T47D (cell line): ENCODE data around the gene TMEM63A.
"Not testable (repeated sequence)": the region's sequence is repeated elsewhere in the genome, so short reads cannot be mapped to it uniquely, and the experiment has no call there.

Experiments
- DNase-seq, 2 experiments: peaks; one replicate each; pipeline versions ENCODE4 v3.0.0 to v3.0.0-alpha.2; 2011 to 2012; ENCODE audit warnings: low read depth in 1 of 2, low spot score in 1 of 2
- JUND ChIP-seq: IDR thresholded peaks from 2 replicates; pipeline ENCODE4 v1.6.1; 2012; ENCODE audit warnings: low read depth
- in situ Hi-C: cut with HindIII; loops from 2 replicates; pipeline ENCODE4 v1.10.0; 2016; ENCODE audit warnings: low sequenced_read_pairs, low pct_unique_long_range_greater_than_20kb

TMEM63A gene

GRCh38 chr1:225881959-225882693 is at the start of gene TMEM63A:
TSS of gene TMEM63A (minus strand) at chr1:225882380. CDS start at chr1:225877580, 4,800 bp downstream.
- peak; percentile 90 to 99 for DNase-seq
- in situ Hi-C loops: no loop called here
- no peak for TF ChIP-seq JUND

DNA sequence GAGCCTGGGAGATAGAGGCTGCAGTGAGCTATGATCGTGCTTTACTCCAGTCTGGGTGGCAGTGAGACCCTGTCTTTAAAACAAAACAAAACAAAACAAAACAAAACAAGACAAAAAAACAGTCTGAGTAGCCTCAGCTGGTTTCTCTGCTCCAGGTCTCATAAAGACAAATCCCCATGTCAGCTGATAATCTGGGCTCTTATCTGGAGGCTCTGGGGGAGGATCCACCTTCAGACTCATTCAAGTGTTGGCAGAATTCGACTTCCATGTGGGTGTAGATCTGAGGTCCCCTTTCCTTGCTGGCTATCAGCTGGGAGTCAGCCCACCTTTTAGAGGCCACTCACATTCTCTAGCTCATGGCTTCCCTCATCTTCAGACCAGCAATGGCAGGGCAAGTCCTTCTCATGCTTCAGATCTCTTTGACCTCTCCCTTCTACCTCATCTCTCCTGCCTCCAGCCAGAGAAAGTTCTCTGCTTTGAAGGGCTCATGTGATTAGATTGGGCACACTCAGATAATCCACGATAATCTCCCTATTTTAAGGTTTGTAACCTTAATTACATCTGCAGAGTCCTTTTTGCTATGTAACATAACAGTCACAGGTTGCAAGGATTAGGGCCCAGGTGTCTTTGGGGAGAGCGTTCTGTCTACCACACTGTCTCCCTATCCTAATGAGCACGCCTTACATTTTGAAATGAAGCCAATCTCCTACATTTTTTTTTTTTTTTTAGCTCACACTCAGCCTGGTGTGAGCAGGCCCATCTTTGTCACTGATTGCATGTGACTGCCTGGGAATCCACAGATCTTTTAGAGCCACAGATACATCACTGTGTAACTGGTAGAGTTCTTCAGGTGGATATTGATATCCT is 49.3 kb upstream of the TMEM63A start:
- in situ Hi-C loops: no loop called here
- DNase-seq: no peak
- TF ChIP-seq JUND: no peak

DNA sequence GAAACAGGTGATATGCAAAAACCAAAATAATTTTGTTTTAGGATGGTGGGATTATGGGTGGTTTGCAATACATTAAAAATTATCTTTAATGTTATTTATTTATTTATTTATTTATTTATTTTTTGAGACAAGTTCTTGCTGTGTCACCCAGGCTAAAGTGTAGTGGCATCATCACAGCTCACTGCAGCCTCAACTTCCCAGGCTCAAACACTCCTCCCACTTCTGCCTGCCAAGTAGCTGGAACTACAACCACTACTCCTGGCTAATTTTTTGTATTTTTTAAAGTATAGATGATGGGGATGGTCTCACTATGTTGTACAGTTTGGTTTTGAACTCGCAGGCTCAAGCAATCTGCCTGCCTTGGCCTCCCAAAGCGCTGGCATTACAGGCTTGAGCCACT is 48.4 kb upstream of the TMEM63A start:
- in situ Hi-C loops: no loop called here
- TF ChIP-seq JUND: no peak
- no peak for DNase-seq

DNA sequence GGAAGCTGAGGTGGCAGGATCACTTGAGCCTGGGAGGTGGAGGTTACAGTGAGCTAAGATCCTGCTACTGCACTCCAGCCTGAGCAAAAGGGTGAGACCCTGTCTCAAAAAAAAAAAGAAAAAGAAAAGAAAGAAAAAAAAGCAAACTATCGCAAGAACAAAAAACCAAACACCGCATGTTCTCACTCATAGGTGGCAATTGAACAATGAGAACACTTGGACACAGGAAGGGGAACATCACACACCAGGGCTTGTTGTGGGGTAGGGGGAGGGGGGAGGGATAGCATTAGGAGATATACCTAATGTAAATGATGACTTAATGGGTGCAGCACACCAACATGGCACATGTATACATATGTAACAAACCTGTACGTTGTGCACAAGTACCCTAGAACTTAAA is 47.3 kb upstream of the TMEM63A start:
- in situ Hi-C loops, DNase-seq: not testable (repeated sequence)

GRCh38 chr1:225928186-225929175 is 46.3 kb upstream of the TMEM63A start:
- no peak for DNase-seq
- in situ Hi-C loops: no loop called here
- TF ChIP-seq JUND: no peak

DNA sequence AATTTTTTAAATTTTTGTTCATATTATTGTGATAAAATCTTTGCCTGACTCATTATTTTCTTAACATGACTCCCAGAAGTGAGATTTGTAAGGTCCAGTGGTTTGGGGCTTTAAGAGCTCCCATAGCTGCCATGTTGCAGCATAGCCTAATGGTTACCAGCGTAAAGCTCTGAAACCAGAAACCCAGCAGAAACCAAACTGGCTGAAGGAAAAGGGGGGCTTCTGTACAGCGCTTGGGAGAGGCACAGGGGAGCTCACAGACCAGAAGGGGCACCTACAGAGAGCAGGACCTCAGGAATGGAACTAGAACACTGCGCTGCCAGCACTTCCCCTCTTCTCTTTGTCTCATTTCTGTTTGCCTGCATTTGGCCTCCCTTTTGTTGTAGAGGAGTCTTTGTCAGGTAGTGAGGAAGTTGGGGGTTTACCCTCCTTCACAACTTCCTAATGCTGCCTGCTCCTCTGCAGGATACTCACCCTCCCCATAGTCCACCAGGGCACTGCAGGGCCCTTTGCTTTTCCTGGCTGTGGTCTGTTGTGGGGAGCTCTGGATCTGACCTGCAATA is 44.5 kb upstream of the TMEM63A start:
- TF ChIP-seq JUND: no peak
- in situ Hi-C loops: no loop called here
- DNase-seq: no peak

GRCh38 chr1:225923692-225924555 is 41.7 kb upstream of the TMEM63A start, which contains the start of gene PYCR2:
TSS of gene PYCR2 (minus strand) at chr1:225924250. CDS start at chr1:225924110, 140 bp downstream.
- no peak for TF ChIP-seq JUND
- peak; percentile 96 to 100 for DNase-seq
- in situ Hi-C loops: no loop called here

GRCh38 chr1:225923381-225923691 is 41.2 kb upstream of the TMEM63A start:
- in situ Hi-C loops: no loop called here
- DNase-seq: peak in 1 of 2 experiments; percentile 49

GRCh38 chr1:225921734-225922709 is 39.8 kb upstream of the TMEM63A start:
- TF ChIP-seq JUND: no peak
- peak in 1 of 2 experiments; percentile 36 for DNase-seq
- in situ Hi-C loops: no loop called here

More at GRCh38 chr1:225923381-225923691, 41.2 kb upstream of the TMEM63A start:
- no peak for TF ChIP-seq JUND

- in situ Hi-C loops: no loop called here
- peak; percentile 85 to 89 for DNase-seq
- no peak for TF ChIP-seq JUND
These were observed 37.7 kb upstream of the TMEM63A start for GRCh38 chr1:225919906-225920305.

- DNase-seq: no peak
- in situ Hi-C loops: no loop called here
- TF ChIP-seq JUND: no peak
These were observed 36.1 kb upstream of the TMEM63A start for GRCh38 chr1:225918280-225918679.
